Epithelial cell of proximal tubule (primary cell): Measurements from ENCODE around the gene XPO4. TPM values are rescaled to one million over a fixed set of nuclear protein-coding genes. Genes with fewer than 3 reads are reported as not detected.

Experiments
- DNase-seq: peaks from one replicate; pipeline ENCODE4 v3.0.0-alpha.2; 2011; ENCODE audit warnings: low read depth
- H3K4me3 ChIP-seq: 2 replicates; pipeline ENCODE4 v1.5.1; 2011; ENCODE audit warnings: low read depth, mild to moderate bottlenecking, low read length
- CTCF ChIP-seq: conservative IDR thresholded peaks from 2 replicates; pipeline ENCODE4 v1.5.1; 2012; ENCODE audit warnings: low read depth, mild to moderate bottlenecking, low read length
- total RNA-seq: library from RNA; depleted of rRNA; stranded (reverse); fragments of >200 nt; gene quantifications from 2 replicates; pipeline ENCODE4 v1.2.3, GENCODE V29; 2015

XPO4 gene
- total RNA-seq, 1 donor from 2014 or later = 11.8 TPM

- TF ChIP-seq CTCF = no peak
- DNase-seq = no peak
These were observed 126.6 kb downstream of the XPO4 start for GRCh38 chr13:20775961-20776360.

GRCh38 chr13:20774746-20775145 lies 127.8 kb downstream of the XPO4 start:
- no peak overlapping the region for H3K4me3 ChIP-seq
- no peak for TF ChIP-seq CTCF
- no peak for DNase-seq

More at GRCh38 chr13:20775961-20776360, 126.6 kb downstream of the XPO4 start:
- H3K4me3 ChIP-seq = no peak overlapping the region

- TF ChIP-seq CTCF = no peak
- H3K4me3 ChIP-seq = peak within 1 kb of the TSS; percentile 64
- DNase-seq = peak; percentile 29
These were observed 129.1 kb downstream of the XPO4 start, which contains the start of gene EEF1AKMT1 for GRCh38 chr13:20773194-20774080. EEF1AKMT1 (minus strand) TSS chr13:20773961; CDS start chr13:20757598, 16,363 bp downstream.

- no peak for TF ChIP-seq CTCF
- no peak for DNase-seq
- H3K4me3 ChIP-seq = peak overlapping the region; percentile 64
These were observed 130.0 kb downstream of the XPO4 start for GRCh38 chr13:20772401-20773131.

GRCh38 chr13:20769834-20770233 lies 132.7 kb downstream of the XPO4 start:
- no peak for TF ChIP-seq CTCF
- no peak for DNase-seq
- H3K4me3 ChIP-seq = no peak overlapping the region

- DNase-seq = no peak
- TF ChIP-seq CTCF = no peak
- no peak overlapping the region for H3K4me3 ChIP-seq
These were observed 133.5 kb downstream of the XPO4 start for GRCh38 chr13:20769091-20769490.
